H1 (cell line): ENCODE results near the gene RASSF4. TPM values are rescaled to one million over a fixed set of nuclear protein-coding genes. Genes with fewer than 3 reads are reported as not detected.
A peak's percentile ranks its signal among the peaks of the same experiment; 100 is the strongest.

Experiments
- CTCF ChIA-PET: fragments of 300-600 bp; sonication (Branson Sonifier 250); formaldehyde crosslinking; loops from one replicate; lab custom pipeline; 2021; ENCODE audit not compliant: partially characterized antibody; lab: Charles Lee
- POLR2A ChIA-PET: fragments of 300-600 bp; sonication (Branson Sonifier 250); formaldehyde crosslinking; loops from one replicate; lab custom pipeline; 2021; ENCODE audit warnings: inconsistent platforms; ENCODE audit not compliant: partially characterized antibody; lab: Charles Lee
- DNase-seq, 2 experiments: peaks; one replicate each; pipeline versions ENCODE4 v3.0.0 to v3.0.0-alpha.2; 2010 to 2022; ENCODE audit warnings: low spot score in 2 of 2, low read depth in 1 of 2, mixed read lengths in 1 of 2
- FAIRE-seq: peaks from 2 replicates; lab custom pipeline; 2011; peaks lifted over from hg19 to GRCh38; lab: Jason Lieb, UNC
- H2AFZ ChIP-seq: 2 replicates; pipeline ENCODE4 v1.8.1; 2012; ENCODE audit warnings: low read length, inconsistent platforms
- H2AK5ac ChIP-seq: 2 replicates; pipeline ENCODE4 v1.6.1; 2013; ENCODE audit warnings: low read depth, low read length
- H2BK120ac ChIP-seq: replicated peaks from 2 replicates; pipeline ENCODE3; 2013; ENCODE audit warnings: low read depth, low read length, inconsistent platforms
- H2BK12ac ChIP-seq: 2 replicates; pipeline ENCODE4 v1.6.1; 2013; ENCODE audit warnings: low read depth, low read length
- H2BK15ac ChIP-seq: 2 replicates; pipeline ENCODE4 v1.6.1; 2013; ENCODE audit warnings: low read length
- H2BK20ac ChIP-seq: 2 replicates; pipeline ENCODE4 v1.6.1; 2013; ENCODE audit warnings: low read length
- H2BK5ac ChIP-seq: 2 replicates; pipeline ENCODE4 v1.6.1; 2013; ENCODE audit warnings: low read depth, low read length
- H3K14ac ChIP-seq: 2 replicates; pipeline ENCODE4 v1.6.1; 2013; ENCODE audit warnings: inconsistent platforms; ENCODE audit not compliant: insufficient read length
- H3K18ac ChIP-seq: 2 replicates; pipeline ENCODE4 v1.6.1; 2013; ENCODE audit warnings: low read length; ENCODE audit errors: extremely low read depth
- H3K23ac ChIP-seq: 2 replicates; pipeline ENCODE4 v1.6.1; 2013; ENCODE audit warnings: inconsistent platforms; ENCODE audit not compliant: insufficient read length
- H3K23me2 ChIP-seq: 2 replicates; pipeline ENCODE4 v1.6.1; 2013; ENCODE audit warnings: low read depth, low read length
- H3K27ac ChIP-seq: 2 replicates; pipeline ENCODE4 v1.6.1; 2011; ENCODE audit warnings: low read depth, low read length, inconsistent platforms
- H3K27me3 ChIP-seq, 4 experiments: replicated peaks in 1 of 4; 1 replicate in 1 of 4; 2 replicates in 3 of 4; pipeline versions ENCODE4 v1.6.1 to v1.8.1; 2011 to 2013; ENCODE audit warnings: low read length in 3 of 4, mild to moderate bottlenecking in 3 of 4, inconsistent platforms in 2 of 4, mixed read lengths in 2 of 4, moderate library complexity in 1 of 4; ENCODE audit not compliant: control insufficient read depth in 3 of 4, insufficient read depth in 3 of 4; ENCODE audit errors: extremely low read depth in 1 of 4
- H3K36me3 ChIP-seq, 4 experiments: 2 replicates each; pipeline versions ENCODE4 v1.6.1 to v1.8.1; 2011 to 2013; ENCODE audit warnings: mild to moderate bottlenecking in 4 of 4, low read length in 3 of 4, moderate library complexity in 2 of 4, control low read depth in 1 of 4, inconsistent platforms in 1 of 4; ENCODE audit not compliant: insufficient read depth in 4 of 4, control insufficient read depth in 2 of 4
- H3K4ac ChIP-seq: replicated peaks from 2 replicates; pipeline ENCODE3; 2013; ENCODE audit warnings: low read length, low read depth, mixed read lengths, inconsistent platforms; ENCODE audit not compliant: insufficient read length
- H3K4me1 ChIP-seq, 4 experiments: replicated peaks in 1 of 4; 1 replicate in 1 of 4; 2 replicates in 3 of 4; pipeline versions ENCODE4 v1.6.1 to v1.8.1; 2011 to 2013; ENCODE audit warnings: low read length in 3 of 4, inconsistent platforms in 2 of 4, mixed read lengths in 1 of 4; ENCODE audit not compliant: insufficient read depth in 4 of 4, control insufficient read depth in 3 of 4
- H3K4me2 ChIP-seq, 2 experiments: 2 replicates each; pipeline versions ENCODE4 v1.6.1 to v1.8.1; 2011 to 2013; ENCODE audit warnings: low read depth in 2 of 2, low read length in 2 of 2, control low read depth in 1 of 2, inconsistent platforms in 1 of 2, mild to moderate bottlenecking in 1 of 2; ENCODE audit not compliant: insufficient read depth in 1 of 2
- H3K4me3 ChIP-seq, 4 experiments: fragments of 200-600, 300-600 bp in 1 of 4; sonication (generic), shearing (Covaris generic), sonication (Bioruptor Twin) in 1 of 4; 2 replicates each; pipeline versions ENCODE4 v1.5.1 to v1.8.1; 2011 to 2016; ENCODE audit warnings: low read length in 4 of 4, low read depth in 3 of 4, control low read depth in 2 of 4, inconsistent platforms in 2 of 4, mild to moderate bottlenecking in 2 of 4, mixed read lengths in 1 of 4, moderate library complexity in 1 of 4; ENCODE audit not compliant: insufficient read depth in 2 of 4; ENCODE audit errors: extremely low read depth in 1 of 4
- H3K56ac ChIP-seq: replicated peaks from 2 replicates; pipeline ENCODE3; 2013; ENCODE audit warnings: low read depth, mild to moderate bottlenecking, mixed read lengths, low read length, inconsistent platforms; ENCODE audit not compliant: insufficient read length
- H3K79me1 ChIP-seq: 2 replicates; pipeline ENCODE4 v1.6.1; 2013; ENCODE audit warnings: low read depth, low read length, control low read depth
- H3K79me2 ChIP-seq, 2 experiments: 2 replicates each; pipeline versions ENCODE4 v1.6.1 to v1.8.1; 2012 to 2013; ENCODE audit warnings: low read length in 2 of 2, mild to moderate bottlenecking in 2 of 2, inconsistent platforms in 1 of 2; ENCODE audit not compliant: insufficient read depth in 2 of 2, control insufficient read depth in 1 of 2
- H3K9ac ChIP-seq, 4 experiments: replicated peaks in 1 of 4; 1 replicate in 1 of 4; 2 replicates in 3 of 4; pipeline versions ENCODE4 v1.6.1 to v1.8.1; 2011 to 2013; ENCODE audit warnings: low read depth in 3 of 4, low read length in 3 of 4, control low read depth in 2 of 4, mild to moderate bottlenecking in 2 of 4, moderate library complexity in 2 of 4, inconsistent platforms in 1 of 4; ENCODE audit errors: extremely low read depth in 1 of 4
- H3K9me3 ChIP-seq, 2 experiments: 2 replicates each; pipeline versions ENCODE4 v1.6.1 to v1.8.1; 2012 to 2013; ENCODE audit warnings: mild to moderate bottlenecking in 2 of 2, moderate library complexity in 2 of 2, control low read depth in 1 of 2, inconsistent platforms in 1 of 2, low read depth in 1 of 2, low read length in 1 of 2, mixed read lengths in 1 of 2; ENCODE audit not compliant: insufficient read depth in 2 of 2
- H4K20me1 ChIP-seq, 2 experiments: replicated peaks in 1 of 2; 2 replicates each; pipeline versions ENCODE3 to v1.8.1; 2011 to 2013; ENCODE audit warnings: inconsistent platforms in 2 of 2, low read length in 2 of 2, mild to moderate bottlenecking in 1 of 2; ENCODE audit not compliant: insufficient read depth in 2 of 2, control insufficient read depth in 1 of 2
- H4K5ac ChIP-seq: 2 replicates; pipeline ENCODE4 v1.6.1; 2013; ENCODE audit warnings: low read length, low read depth, mixed read lengths, inconsistent platforms; ENCODE audit not compliant: insufficient read length
- H4K8ac ChIP-seq: 2 replicates; pipeline ENCODE4 v1.8.0; 2013; ENCODE audit warnings: mild to moderate bottlenecking, moderate library complexity, low read length, inconsistent platforms; ENCODE audit not compliant: insufficient read depth; ENCODE audit errors: extremely low read depth
- H4K91ac ChIP-seq: replicated peaks from 2 replicates; pipeline ENCODE3; 2013; ENCODE audit warnings: low read length, mixed read lengths, inconsistent platforms; ENCODE audit not compliant: insufficient read length
- CBX5 ChIP-seq: fragments of 300-800, 300-1000 bp; sonication (generic); IDR thresholded peaks from 2 replicates; pipeline ENCODE4 v1.7.1; 2016; ENCODE audit warnings: antibody characterized with exemption, low read length, low read depth
- CTBP2 ChIP-seq: IDR thresholded peaks from 2 replicates; pipeline ENCODE4 v1.7.0; 2011; ENCODE audit warnings: borderline replicate concordance, mild to moderate bottlenecking, moderate library complexity, mixed read lengths, low read length; ENCODE audit not compliant: insufficient read depth, insufficient read length
- KDM1A ChIP-seq: fragments of 200-600, 300-600 bp; sonication (generic); IDR thresholded peaks from 2 replicates; pipeline ENCODE4 v1.7.1; 2016; ENCODE audit warnings: mild to moderate bottlenecking, low read length, borderline replicate concordance
- MAFK ChIP-seq: IDR thresholded peaks from 2 replicates; pipeline ENCODE4 v1.6.1; 2012; ENCODE audit warnings: low read depth, mild to moderate bottlenecking, improper control_type of control experiment, low read length
- NRF1 ChIP-seq: IDR thresholded peaks from 2 replicates; pipeline ENCODE4 v1.6.1; 2011; ENCODE audit warnings: mild to moderate bottlenecking, low read depth, low read length, improper control_type of control experiment
- POLR2A ChIP-seq, 2 experiments: IDR thresholded peaks; 1 replicate in 1 of 2; 2 replicates in 1 of 2; pipeline ENCODE4 v1.6.1; 2011; ENCODE audit warnings: low read depth in 2 of 2, low read length in 2 of 2, mild to moderate bottlenecking in 2 of 2; ENCODE audit errors: control extremely low read depth in 1 of 2
- POU5F1 ChIP-seq: IDR thresholded peaks from 2 replicates; pipeline ENCODE4 v1.6.1; 2011; ENCODE audit warnings: low read depth, mild to moderate bottlenecking, low read length, moderate library complexity
- RBBP5 ChIP-seq: IDR thresholded peaks from 2 replicates; pipeline ENCODE4 v1.7.1; 2012; ENCODE audit warnings: low read depth, mild to moderate bottlenecking, inconsistent platforms, low read length, moderate library complexity, borderline replicate concordance
- RNF2 ChIP-seq: fragments of 200-900, 300-1000 bp; sonication (generic); IDR thresholded peaks from 2 replicates; pipeline ENCODE4 v1.7.1; 2016; ENCODE audit warnings: borderline replicate concordance, low read depth, mild to moderate bottlenecking, antibody characterized with exemption, low read length; ENCODE audit not compliant: poor library complexity, severe bottlenecking; ENCODE audit errors: missing control alignments
- SUZ12 ChIP-seq: fragments of 200-600 bp; sonication (generic); IDR thresholded peaks from 2 replicates; pipeline ENCODE4 v1.6.1; 2012; ENCODE audit warnings: mild to moderate bottlenecking, inconsistent platforms, low read length, moderate library complexity, mixed read lengths
- TAF1 ChIP-seq: IDR thresholded peaks from 2 replicates; pipeline ENCODE4 v1.6.1; 2011; ENCODE audit warnings: mild to moderate bottlenecking, low read depth, low read length
- TEAD4 ChIP-seq: IDR thresholded peaks from 2 replicates; pipeline ENCODE4 v1.6.1; 2012; ENCODE audit warnings: low read depth, low read length, inconsistent platforms, mixed read lengths
- WGBS, 2 experiments: shearing (Covaris generic) in 1 of 2; methylation state at CpG; one replicate each; pipeline versions ENCODE4 v1.1.6 to v1.1.7; 2013 to 2015; ENCODE audit warnings: low lambda C conversion rate in 2 of 2, mixed read lengths in 2 of 2, inconsistent platforms in 1 of 2, low coverage in 1 of 2, missing lambda C conversion rate in 1 of 2; ENCODE audit not compliant: insufficient replicate concordance in 2 of 2, insufficient coverage in 1 of 2, insufficient read length in 1 of 2; ENCODE audit errors: extremely low coverage in 1 of 2, missing lambda C conversion rate in 1 of 2; 5-methylcytosine and 5-hydroxymethylcytosine counted together
- polyA plus RNA-seq, 7 experiments: library from polyadenylated mRNA; depleted of rRNA in 3 of 7; stranded (reverse) in 5 of 7; unstranded in 2 of 7; fragments of >200 nt in 5 of 7; fragments of 200-250 nt in 2 of 7; gene quantifications; 1 replicate in 5 of 7; 2 replicates in 1 of 7; 4 replicates in 1 of 7; pipeline versions ENCODE4 v1.2.1 to v1.2.3, GENCODE V29; 2011 to 2013; ENCODE audit warnings: missing spikeins in 2 of 7, mixed read lengths in 2 of 7
- total RNA-seq: library from RNA; stranded (reverse); fragmentation: NEBNext Ultra II Directional; extraction: Animal tissue kit (Norgen Biotek cat#: 25700); gene quantifications from 2 replicates; pipeline ENCODE4 v1.2.1, GENCODE V29; 2021
- TF ChIP-seq, protein P1 (sequence below): IDR thresholded peaks from 2 replicates; pipeline ENCODE4 v1.6.1; 2011; ENCODE audit warnings: low read depth, mild to moderate bottlenecking, low read length; ENCODE audit not compliant: insufficient read depth

Gene RASSF4
- total and polyA plus RNA-seq, 2 of the 8 experiments (the other 6 are each of a cell fraction or from before 2014, with no cell fraction given) = 14.3 to 14.5 TPM

DNA sequence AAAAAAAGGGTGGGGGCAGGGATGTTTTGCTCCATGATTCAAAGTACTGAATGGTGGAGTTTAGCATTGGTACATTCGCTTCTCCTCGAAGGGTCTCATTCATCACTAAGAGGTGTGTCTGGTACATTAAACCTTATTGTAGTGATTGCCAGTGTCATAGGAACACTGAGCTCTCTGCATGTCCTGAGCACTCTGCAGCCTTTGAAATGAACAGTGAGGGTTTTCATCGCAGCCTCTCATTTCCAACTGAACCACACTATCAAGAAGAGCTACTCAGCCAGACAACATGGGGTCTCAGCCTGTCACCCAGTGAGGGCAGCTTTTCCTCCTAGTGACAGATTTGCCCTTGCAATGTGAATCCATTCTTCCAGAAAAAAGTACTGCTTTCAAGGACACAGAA is 26.6 kb downstream of the RASSF4 start:
- Histone ChIP-seq H3K23ac (no peak overlapping the region), H3K4me2 (no peak overlapping the region), H3K4me3 (no peak overlapping the region), H2BK15ac (no peak overlapping the region), H4K20me1 (no peaks in the 10 kb centered on the region), H4K5ac (no peak overlapping the region), H3K4me1 (peaks cover 9 to 30% (median 20%) of the 10 kb centered on the region in 4 experiments; a peak in 6 of 7 replicates), H3K23me2 (no peaks in the 10 kb centered on the region), H4K91ac (no peak overlapping the region), H3K27ac (no peak overlapping the region), H2BK5ac (no peak overlapping the region), H3K18ac (no peak overlapping the region; the same call in 1 of the 2 replicates), H2AK5ac (no peak overlapping the region), H3K4ac (no peak overlapping the region), H3K9ac (no peak overlapping the region), H3K9me3 (no peaks in the 10 kb centered on the region), H3K56ac (no peak overlapping the region), H3K79me2 (no peaks in the 10 kb centered on the region), H2BK120ac (no peak overlapping the region), H2AFZ (no peak overlapping the region), H3K36me3 (peaks cover 0 to 7% (median 0%) of the 10 kb centered on the region in 4 experiments; a peak in 1 of 8 replicates), H2BK20ac (peak overlapping the region; percentile 38), H3K27me3 (peaks cover 0 to 3% (median 1%) of the 10 kb centered on the region in 4 experiments; a peak in 4 of 7 replicates), H3K14ac (no peak overlapping the region), H2BK12ac (peak overlapping the region; percentile 2; the same call in 1 of the 2 replicates), H3K79me1 (no peaks in the 10 kb centered on the region), H4K8ac (no peak overlapping the region)
- POLR2A ChIA-PET = interaction anchor here (0.9 to 1.4 kb wide), 3 partner anchors 12 to 53 kb away, joined by 3 to 4 read pairs (median 3); no protein-coding TSS in a partner anchor
- CTCF ChIA-PET = interaction anchor here (0.9 to 12.1 kb wide), 6 partner anchors 10 to 52 kb away, joined by 3 to 117 read pairs (median 6); no protein-coding TSS in a partner anchor
- 100% methylated on average over 3 of the region's 3 CpGs; no CpG with 5 or more reads in 1 of the 2 experiments for WGBS, 2 experiments
- no peak for FAIRE-seq
- DNase-seq = no peak
- TF ChIP-seq TAF1 (no peak), MAFK (no peak), CBX5 (no peak), RBBP5 (no peak), CTBP2 (no peak), TEAD4 (no peak), RNF2 (no peak), KDM1A (no peak), NRF1 (no peak), POLR2A (IDR thresholded peaks at IDR 0.05; ENCODE audit: control extremely low read depth in 1 of 2, low read depth in 2 of 2, low read length in 2 of 2) (no peak), POU5F1 (no peak), SUZ12 (no peak)
- TF ChIP-seq, protein P1, sequence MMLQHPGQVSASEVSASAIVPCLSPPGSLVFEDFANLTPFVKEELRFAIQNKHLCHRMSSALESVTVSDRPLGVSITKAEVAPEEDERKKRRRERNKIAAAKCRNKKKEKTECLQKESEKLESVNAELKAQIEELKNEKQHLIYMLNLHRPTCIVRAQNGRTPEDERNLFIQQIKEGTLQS = no peak
